ENCODE results near the gene NUBP2. TPM values are rescaled to one million over a fixed set of nuclear protein-coding genes. Genes with fewer than 3 reads are reported as not detected.

NUBP2 gene
- total and polyA plus RNA-seq, 2 donors (not counting 3 experiments of a cell fraction or from before 2014, with no cell fraction given), result 55.0 to 69.6 TPM

- no peak overlapping the region for H3K4me3 ChIP-seq (replicated peaks in 1 of 3; ENCODE audit: insufficient read depth in 1 of 3, low read depth in 1 of 3, low read length in 3 of 3)
- FAIRE-seq, result no peak
- no peaks in the 10 kb centered on the region for H3K9me1 ChIP-seq (replicated peaks; ENCODE audit: control insufficient read depth, extremely low read depth, insufficient read depth, low read length)
- DNase-seq (ENCODE audit: low read depth, low spot score), result no peak
- TF ChIP-seq POLR2AphosphoS5 (IDR thresholded peaks at IDR 0.05; ENCODE audit: insufficient read depth, low read depth, low read length), result no peak
- TF ChIP-seq MYC (IDR thresholded peaks at IDR 0.05; ENCODE audit: low read depth, low read length), result no peak
- TF ChIP-seq JUN (IDR thresholded peaks at IDR 0.05; ENCODE audit: borderline replicate concordance, insufficient read depth, insufficient read length, low read depth), result no peak
- TF ChIP-seq POLR2A (IDR thresholded peaks at IDR 0.05; ENCODE audit: low read depth, low read length), result no peak
- TF ChIP-seq EZH2 (IDR thresholded peaks at IDR 0.05; ENCODE audit: borderline replicate concordance, low read depth, low read length, severe bottlenecking), result no peak
- TF ChIP-seq, protein P1, sequence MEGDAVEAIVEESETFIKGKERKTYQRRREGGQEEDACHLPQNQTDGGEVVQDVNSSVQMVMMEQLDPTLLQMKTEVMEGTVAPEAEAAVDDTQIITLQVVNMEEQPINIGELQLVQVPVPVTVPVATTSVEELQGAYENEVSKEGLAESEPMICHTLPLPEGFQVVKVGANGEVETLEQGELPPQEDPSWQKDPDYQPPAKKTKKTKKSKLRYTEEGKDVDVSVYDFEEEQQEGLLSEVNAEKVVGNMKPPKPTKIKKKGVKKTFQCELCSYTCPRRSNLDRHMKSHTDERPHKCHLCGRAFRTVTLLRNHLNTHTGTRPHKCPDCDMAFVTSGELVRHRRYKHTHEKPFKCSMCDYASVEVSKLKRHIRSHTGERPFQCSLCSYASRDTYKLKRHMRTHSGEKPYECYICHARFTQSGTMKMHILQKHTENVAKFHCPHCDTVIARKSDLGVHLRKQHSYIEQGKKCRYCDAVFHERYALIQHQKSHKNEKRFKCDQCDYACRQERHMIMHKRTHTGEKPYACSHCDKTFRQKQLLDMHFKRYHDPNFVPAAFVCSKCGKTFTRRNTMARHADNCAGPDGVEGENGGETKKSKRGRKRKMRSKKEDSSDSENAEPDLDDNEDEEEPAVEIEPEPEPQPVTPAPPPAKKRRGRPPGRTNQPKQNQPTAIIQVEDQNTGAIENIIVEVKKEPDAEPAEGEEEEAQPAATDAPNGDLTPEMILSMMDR (IDR thresholded peaks at IDR 0.05; ENCODE audit: extremely low read depth in 1 of 2, insufficient read depth in 1 of 2, low read depth in 1 of 2, low read length in 2 of 2), result no peak
- no peak for TF ChIP-seq GATA2 (IDR thresholded peaks at IDR 0.05; ENCODE audit: insufficient read depth, insufficient read length, low read depth, low read length)
- no peak for TF ChIP-seq FOS (IDR thresholded peaks at IDR 0.05; ENCODE audit: borderline replicate concordance, insufficient read depth, low read length)
- TF ChIP-seq MAX (IDR thresholded peaks at IDR 0.05; ENCODE audit: insufficient read depth, insufficient read length), result no peak
- H3K36me3 ChIP-seq (ENCODE audit: control insufficient read depth in 2 of 2, extremely low read depth in 1 of 2, insufficient read depth in 2 of 2, low read length in 2 of 2), result peaks cover 0 to 25% of the 10 kb centered on the region in 2 experiments
- H3K4me2 ChIP-seq (ENCODE audit: insufficient read depth, low read length), result no peak overlapping the region
- no peaks in the 10 kb centered on the region for H3K4me1 ChIP-seq (ENCODE audit: control insufficient read depth, extremely low read depth, insufficient read depth, low read length)
- no peak overlapping the region for H3K27ac ChIP-seq (ENCODE audit: insufficient read depth, low read depth, low read length)
- H3K9me3 ChIP-seq (replicated peaks; ENCODE audit: control insufficient read depth, insufficient read depth, low read length), result no peaks in the 10 kb centered on the region
- ChIA-PET POLR2A (no interaction called here), CTCF (no interaction called here)
- H4K20me1 ChIP-seq (replicated peaks; ENCODE audit: control insufficient read depth, extremely low read depth, insufficient read depth, low read length), result no peaks in the 10 kb centered on the region
- intact Hi-C loops (cut with micrococcal nuclease) (no loop called here), dilution Hi-C loops (cut with MboI; ENCODE audit: extremely low pct_ligation_motif_present, low sequenced_read_pairs) (no loop called here)
- no TSS peak for BruUV-seq (replicated peaks)
- H2AFZ ChIP-seq (ENCODE audit: low read depth, low read length), result no peak overlapping the region
- no peak overlapping the region for H3K9ac ChIP-seq (replicated peaks; ENCODE audit: extremely low read depth, insufficient read depth, low read length)
- H3K27me3 ChIP-seq (ENCODE audit: control insufficient read depth in 2 of 2, insufficient read depth in 2 of 2, low read length in 2 of 2), result no peaks in the 10 kb centered on the region
- H3K79me2 ChIP-seq (ENCODE audit: control insufficient read depth, insufficient read depth, low read length), result no peaks in the 10 kb centered on the region
Measured at GRCh38 chr16:1740234-1740633, 42.5 kb upstream of the NUBP2 start.
